ACC112 (cell line): ENCODE data around the gene ZNF467.

Experiments used
- H2AFZ ChIP-seq: fragments of 200-600 bp; sonication (generic); one replicate; pipeline ENCODE4 v1.6.0; 2017; ENCODE audit warnings: antibody characterized with exemption, low read length; ENCODE audit not compliant: unreplicated experiment
- H3K27ac ChIP-seq: fragments of 200-600 bp; sonication (generic); 2 replicates; pipeline ENCODE4 v1.5.1; 2014; ENCODE audit warnings: low read depth, mild to moderate bottlenecking, antibody characterized with exemption, low read length, moderate library complexity
- H3K27me3 ChIP-seq: fragments of 200-600 bp; sonication (generic); 2 replicates; pipeline ENCODE4 v1.6.1; 2014; ENCODE audit warnings: mild to moderate bottlenecking, antibody characterized with exemption, low read length, moderate library complexity, mixed read lengths; ENCODE audit not compliant: insufficient read depth
- H3K36me3 ChIP-seq: fragments of 200-600 bp; sonication (generic); 2 replicates; pipeline ENCODE4 v1.6.1; 2016; ENCODE audit warnings: mild to moderate bottlenecking, antibody characterized with exemption, low read length, moderate library complexity, mixed read lengths; ENCODE audit not compliant: insufficient read depth
- H3K4me1 ChIP-seq: fragments of 200-600 bp; sonication (generic); one replicate; pipeline ENCODE4 v1.6.1; 2016; ENCODE audit warnings: low read length, mixed read lengths; ENCODE audit not compliant: insufficient read depth, unreplicated experiment, control insufficient read depth
- H3K4me3 ChIP-seq: fragments of 200-600 bp; sonication (generic); 2 replicates; pipeline ENCODE4 v1.5.1; 2014; ENCODE audit warnings: mild to moderate bottlenecking, low read depth, low read length
- H3K79me2 ChIP-seq: fragments of 200-600 bp; sonication (generic); one replicate; pipeline ENCODE4 v1.6.0; 2016; ENCODE audit warnings: low read length; ENCODE audit not compliant: control insufficient read depth, unreplicated experiment, insufficient read depth

The ZNF467 gene

DNA sequence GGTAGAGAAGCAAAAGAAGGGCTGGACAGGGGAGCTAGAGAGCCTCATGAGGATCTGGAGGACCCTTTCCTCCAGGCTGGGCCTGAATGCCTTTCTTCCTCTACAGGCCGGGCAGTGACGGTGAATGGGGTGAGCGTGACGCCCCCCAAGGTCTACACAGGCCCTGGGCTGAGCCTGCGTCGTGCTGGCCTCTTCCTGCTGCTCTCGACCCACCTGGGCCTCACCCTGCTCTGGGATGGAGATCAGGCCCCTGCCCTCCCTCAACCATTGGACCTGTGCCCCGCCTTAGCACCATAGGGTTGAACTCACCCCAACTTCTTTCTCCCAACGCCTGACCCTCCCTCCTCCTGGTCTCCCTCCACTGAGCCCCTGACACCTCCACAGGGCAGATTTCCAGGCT lies 12.6 kb upstream of the ZNF467 start:
- Histone ChIP-seq H3K27ac (no peak overlapping the region), H3K36me3 (no peaks in the 10 kb centered on the region), H3K4me3 (no peak overlapping the region), H2AFZ (no peak overlapping the region), H3K79me2 (no peaks in the 10 kb centered on the region), H3K4me1 (no peaks in the 10 kb centered on the region), H3K27me3 (peaks cover 30% of the 10 kb centered on the region)

DNA sequence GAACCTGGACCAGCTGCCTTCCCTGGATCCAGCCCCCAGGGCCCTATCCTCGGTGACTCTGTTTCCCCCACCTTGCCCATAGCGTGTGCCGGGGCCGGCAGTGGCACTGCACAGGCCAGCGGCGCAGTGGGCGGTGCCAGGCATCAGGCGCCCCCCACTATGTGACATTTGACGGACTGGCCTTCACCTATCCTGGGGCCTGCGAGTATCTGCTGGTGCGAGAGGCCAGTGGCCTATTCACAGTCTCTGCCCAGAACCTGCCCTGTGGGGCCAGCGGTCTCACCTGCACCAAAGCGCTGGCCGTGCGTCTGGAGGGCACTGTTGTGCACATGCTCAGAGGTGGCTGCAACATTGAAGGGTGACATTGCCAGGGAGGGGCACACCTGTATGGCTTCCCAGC lies 12.0 kb upstream of the ZNF467 start:
- Histone ChIP-seq H3K4me3 (no peak overlapping the region), H3K4me1 (no peaks in the 10 kb centered on the region), H3K36me3 (no peaks in the 10 kb centered on the region)

GRCh38 chr7:149784251-149784608 lies 10.8 kb upstream of the ZNF467 start:
- no peaks in the 10 kb centered on the region for H3K4me1 ChIP-seq
- no peak overlapping the region for H3K27ac ChIP-seq
- H3K27me3 ChIP-seq = peaks cover 14% of the 10 kb centered on the region
- no peak overlapping the region for H2AFZ ChIP-seq
- H3K4me3 ChIP-seq = no peak overlapping the region
- no peaks in the 10 kb centered on the region for H3K36me3 ChIP-seq
- H3K79me2 ChIP-seq = no peaks in the 10 kb centered on the region

More for the DNA sequence above, 12.0 kb upstream of the ZNF467 start:
- H2AFZ ChIP-seq = no peak overlapping the region
- H3K79me2 ChIP-seq = no peaks in the 10 kb centered on the region
- H3K27ac ChIP-seq = no peak overlapping the region
- H3K27me3 ChIP-seq = peaks cover 26% of the 10 kb centered on the region

GRCh38 chr7:149783386-149784250 lies 10.2 kb upstream of the ZNF467 start:
- H3K79me2 ChIP-seq = no peaks in the 10 kb centered on the region
- peaks cover 9% of the 10 kb centered on the region for H3K27me3 ChIP-seq
- H3K4me3 ChIP-seq = no peak overlapping the region
- H3K4me1 ChIP-seq = no peaks in the 10 kb centered on the region
- H2AFZ ChIP-seq = no peak overlapping the region
- H3K36me3 ChIP-seq = no peaks in the 10 kb centered on the region
- no peak overlapping the region for H3K27ac ChIP-seq

- no peak overlapping the region for H3K27ac ChIP-seq
- no peak overlapping the region for H2AFZ ChIP-seq
- 0 out of 2 replicates have a peak, but pooled peaks cover under 1% of the 10 kb centered on the region for H3K27me3 ChIP-seq
- H3K36me3 ChIP-seq = no peaks in the 10 kb centered on the region
- no peaks in the 10 kb centered on the region for H3K79me2 ChIP-seq
- no peak overlapping the region for H3K4me3 ChIP-seq
- H3K4me1 ChIP-seq = no peaks in the 10 kb centered on the region
Observed at GRCh38 chr7:149782682-149783345, 9.4 kb upstream of the ZNF467 start.

- Histone ChIP-seq H3K4me3 (no peak overlapping the region), H3K4me1 (no peaks in the 10 kb centered on the region), H3K27ac (no peak overlapping the region), H3K36me3 (no peaks in the 10 kb centered on the region), H3K27me3 (no peaks in the 10 kb centered on the region), H3K79me2 (no peaks in the 10 kb centered on the region), H2AFZ (no peak overlapping the region)
Observed at GRCh38 chr7:149781921-149782320, 8.5 kb upstream of the ZNF467 start.

DNA sequence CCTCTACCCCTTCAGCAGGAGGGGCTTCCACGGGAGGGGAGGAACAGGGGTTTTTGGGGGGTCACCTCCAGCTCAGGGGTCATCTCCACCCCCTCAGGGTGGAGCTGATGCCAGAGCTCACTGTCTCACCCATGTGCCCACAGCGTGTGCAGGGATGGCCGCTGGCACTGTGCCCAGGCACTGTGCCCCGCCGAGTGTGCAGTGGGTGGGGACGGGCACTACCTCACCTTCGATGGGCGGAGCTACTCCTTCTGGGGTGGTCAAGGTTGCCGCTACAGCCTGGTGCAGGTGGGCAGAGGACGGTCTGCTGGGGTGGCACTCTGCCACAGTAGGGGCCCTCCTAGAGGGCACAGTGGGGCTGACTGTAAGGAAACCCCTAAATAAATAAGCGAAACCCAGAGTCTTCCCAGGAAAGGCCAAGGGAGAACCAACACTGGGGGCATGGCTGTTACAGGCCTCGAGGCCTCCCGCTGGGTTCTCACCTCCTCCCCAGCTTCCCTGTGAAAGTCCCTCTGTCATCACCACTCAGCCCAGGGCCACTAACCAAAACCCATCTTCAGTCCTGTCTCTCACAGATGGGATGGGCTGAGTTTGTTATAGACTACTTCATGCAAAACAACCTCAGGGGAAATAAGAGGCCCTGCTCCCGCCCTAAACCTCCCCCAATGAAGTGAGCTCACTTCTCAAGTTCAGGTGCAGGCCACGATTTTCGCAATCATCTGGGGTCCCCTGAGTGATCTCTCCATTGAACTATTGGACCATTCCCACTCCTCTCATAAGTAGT lies 7.4 kb upstream of the ZNF467 start:
- Histone ChIP-seq H3K27me3 (no peaks in the 10 kb centered on the region), H3K4me3 (no peak overlapping the region), H3K27ac (no peak overlapping the region), H3K4me1 (peaks cover 9% of the 10 kb centered on the region), H3K36me3 (no peaks in the 10 kb centered on the region), H3K79me2 (no peaks in the 10 kb centered on the region), H2AFZ (no peak overlapping the region)

GRCh38 chr7:149780056-149780455 lies 6.7 kb upstream of the ZNF467 start:
- Histone ChIP-seq H3K27me3 (no peaks in the 10 kb centered on the region), H2AFZ (no peak overlapping the region), H3K79me2 (no peaks in the 10 kb centered on the region), H3K4me3 (no peak overlapping the region), H3K4me1 (peaks cover 9% of the 10 kb centered on the region), H3K27ac (no peak overlapping the region), H3K36me3 (no peaks in the 10 kb centered on the region)

DNA sequence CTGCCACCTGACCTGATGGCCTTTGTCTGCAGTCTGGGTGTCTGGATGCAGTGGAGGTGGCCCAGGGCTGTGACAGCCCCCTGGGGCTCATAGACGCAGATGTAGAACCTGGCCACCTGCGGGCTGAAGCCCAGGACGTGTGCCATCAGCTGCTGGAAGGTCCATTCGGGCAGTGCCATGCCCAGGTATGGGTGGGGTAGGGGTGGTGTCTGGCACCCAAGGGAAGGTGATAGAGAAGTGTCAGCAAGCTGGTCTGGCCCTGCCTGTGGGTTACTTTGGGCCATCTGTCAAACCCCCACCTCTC lies 6.1 kb upstream of the ZNF467 start:
- Histone ChIP-seq H3K27ac (no peak overlapping the region), H3K4me3 (no peak overlapping the region), H3K27me3 (0 out of 2 replicates have a peak, but pooled peaks cover 4% of the 10 kb centered on the region), H3K79me2 (no peaks in the 10 kb centered on the region), H2AFZ (no peak overlapping the region), H3K4me1 (peaks cover 9% of the 10 kb centered on the region), H3K36me3 (no peaks in the 10 kb centered on the region)

DNA sequence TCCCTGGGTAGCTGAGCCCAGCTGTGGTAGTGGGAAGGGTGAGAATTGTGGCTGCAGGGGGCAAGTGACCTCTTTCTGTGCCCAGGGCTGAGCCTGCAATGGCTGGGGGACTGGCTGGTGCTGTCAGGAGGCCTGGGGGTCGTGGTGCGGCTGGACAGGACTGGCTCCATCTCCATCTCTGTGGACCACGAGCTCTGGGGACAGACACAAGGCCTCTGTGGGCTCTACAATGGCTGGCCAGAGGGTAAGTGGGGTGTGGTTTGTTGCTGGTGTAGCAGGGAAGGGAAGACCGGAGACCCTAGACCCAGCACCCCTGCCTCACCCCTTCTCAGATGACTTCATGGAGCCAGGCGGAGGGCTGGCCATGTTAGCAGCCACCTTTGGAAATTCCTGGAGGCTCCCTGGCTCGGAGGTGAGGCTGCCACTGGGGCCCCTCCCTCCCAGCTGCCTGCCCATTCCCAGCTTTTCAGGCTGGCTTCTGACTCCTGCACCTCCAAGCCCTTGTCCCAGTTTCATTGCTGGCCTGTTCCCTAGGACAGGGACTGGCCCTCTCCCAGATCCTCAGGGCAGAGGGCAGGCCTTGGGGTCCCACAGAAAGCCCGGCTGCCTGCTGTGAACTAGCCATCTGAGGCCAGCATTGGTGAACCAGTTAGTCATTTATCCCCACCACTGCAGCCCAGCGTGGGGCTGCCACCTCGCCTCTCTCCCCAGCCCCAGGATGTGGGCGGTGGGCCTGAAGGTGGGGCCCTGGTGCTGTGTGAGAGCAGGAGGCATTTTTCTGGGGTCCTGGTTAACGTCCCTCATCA lies 5.5 kb upstream of the ZNF467 start:
- H2AFZ ChIP-seq = no peak overlapping the region
- H3K27me3 ChIP-seq = peaks cover 4% of the 10 kb centered on the region; the same call in 1 of the 2 replicates

More for the DNA sequence above, 5.5 kb upstream of the ZNF467 start:
- H3K36me3 ChIP-seq = no peaks in the 10 kb centered on the region
- no peak overlapping the region for H3K27ac ChIP-seq
- H3K4me1 ChIP-seq = peaks cover 9% of the 10 kb centered on the region
- no peak overlapping the region for H3K4me3 ChIP-seq
- no peaks in the 10 kb centered on the region for H3K79me2 ChIP-seq
